HUES6 (cell line): ENCODE measurements around the gene LRRC46.

ENCODE experiments used
- H3K27ac ChIP-seq: 2 replicates; pipeline ENCODE4 v1.7.0; 2013; ENCODE audit warnings: low read depth, mild to moderate bottlenecking, low read length, inconsistent platforms
- H3K27me3 ChIP-seq: 2 replicates; pipeline ENCODE4 v1.6.1; 2013; ENCODE audit warnings: low read length; ENCODE audit not compliant: control insufficient read depth, insufficient read depth
- H3K36me3 ChIP-seq: 2 replicates; pipeline ENCODE4 v1.6.1; 2013; ENCODE audit warnings: low read length; ENCODE audit not compliant: control insufficient read depth, insufficient read depth
- H3K4me1 ChIP-seq: 2 replicates; pipeline ENCODE4 v1.6.1; 2013; ENCODE audit warnings: low read length; ENCODE audit not compliant: control insufficient read depth, insufficient read depth
- H3K4me3 ChIP-seq: 2 replicates; pipeline ENCODE4 v1.5.1; 2013; ENCODE audit warnings: low read depth, low read length
- H3K9ac ChIP-seq: one replicate; pipeline ENCODE4 v1.6.1; 2013; ENCODE audit warnings: mild to moderate bottlenecking, low read length
- H3K9me3 ChIP-seq: 2 replicates; pipeline ENCODE4 v1.6.1; 2013; ENCODE audit warnings: low read depth, low read length; ENCODE audit not compliant: control insufficient read depth, insufficient read depth

Gene LRRC46

DNA sequence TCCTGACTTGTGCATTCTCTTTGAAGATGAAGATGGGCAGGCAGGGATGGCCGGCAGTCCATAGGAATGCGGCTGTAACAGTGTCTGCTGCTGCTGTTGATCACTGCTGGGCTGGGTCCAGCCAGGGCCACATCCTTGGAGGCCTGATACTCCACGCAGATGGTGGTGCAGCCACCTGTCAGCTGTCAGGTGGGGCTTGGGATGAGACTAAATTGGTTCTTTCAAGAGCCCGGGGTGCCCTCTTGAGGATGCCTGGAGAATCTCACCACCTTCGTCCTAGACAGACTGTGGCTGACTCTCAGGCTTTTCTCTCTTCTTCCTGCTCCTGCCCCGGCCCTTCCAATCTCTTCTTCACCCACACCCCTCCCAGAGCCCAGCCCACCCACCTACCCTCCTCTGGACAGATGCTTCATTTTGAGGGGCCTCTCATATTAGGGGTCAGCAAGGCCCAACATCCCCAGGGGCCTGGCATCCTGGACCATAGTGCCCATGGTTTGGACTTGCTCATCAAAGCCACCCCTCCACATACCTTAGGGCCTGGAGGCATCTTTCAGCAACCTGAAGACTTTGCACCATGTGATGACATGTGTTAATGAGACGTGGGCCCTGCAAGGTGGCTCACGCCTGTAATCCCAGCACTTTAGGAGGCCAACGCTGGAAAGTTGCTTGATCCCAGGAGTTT is 29.0 kb upstream of the LRRC46 start:
- no peak overlapping the region for H3K4me3 ChIP-seq
- H3K27ac ChIP-seq, result no peak overlapping the region
- H3K9ac ChIP-seq, result no peak overlapping the region
- no peaks in the 10 kb centered on the region for H3K4me1 ChIP-seq
- no peaks in the 10 kb centered on the region for H3K9me3 ChIP-seq
- H3K36me3 ChIP-seq, result peaks cover 5% of the 10 kb centered on the region
- H3K27me3 ChIP-seq, result no peaks in the 10 kb centered on the region; the same call in 1 of the 2 replicates

GRCh38 chr17:47803201-47803600 is 28.3 kb upstream of the LRRC46 start:
- H3K27me3 ChIP-seq, result no peaks in the 10 kb centered on the region; the same call in 1 of the 2 replicates
- no peak overlapping the region for H3K27ac ChIP-seq
- no peaks in the 10 kb centered on the region for H3K4me1 ChIP-seq
- no peak overlapping the region for H3K9ac ChIP-seq
- H3K36me3 ChIP-seq, result peaks cover 12% of the 10 kb centered on the region
- no peaks in the 10 kb centered on the region for H3K9me3 ChIP-seq
- no peak overlapping the region for H3K4me3 ChIP-seq

GRCh38 chr17:47803751-47804150 is 27.7 kb upstream of the LRRC46 start:
- no peaks in the 10 kb centered on the region for H3K9me3 ChIP-seq
- H3K36me3 ChIP-seq, result peaks cover 18% of the 10 kb centered on the region
- no peak overlapping the region for H3K9ac ChIP-seq
- no peak overlapping the region for H3K4me3 ChIP-seq
- H3K27me3 ChIP-seq, result no peaks in the 10 kb centered on the region; the same call in 1 of the 2 replicates
- no peak overlapping the region for H3K27ac ChIP-seq
- H3K4me1 ChIP-seq, result no peaks in the 10 kb centered on the region

DNA sequence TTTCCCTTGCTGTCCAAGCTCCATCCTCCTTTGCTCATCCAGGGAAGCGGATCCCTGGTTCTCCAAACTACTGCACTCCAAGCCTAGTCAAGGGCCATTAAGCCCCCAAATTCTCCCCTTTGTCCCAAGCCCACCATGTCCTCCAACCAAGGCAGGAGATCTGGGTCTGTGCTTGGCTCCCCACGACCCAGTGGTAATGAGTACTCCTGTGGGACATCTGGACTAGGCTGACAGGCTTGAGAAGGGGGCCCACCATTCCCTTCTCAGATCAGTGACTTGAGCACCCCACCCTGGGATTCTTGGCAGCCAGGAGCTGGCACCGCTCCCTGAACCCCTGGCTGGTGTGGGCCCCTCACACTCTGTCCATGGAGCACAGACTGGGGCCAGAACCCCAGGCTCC is 27.0 kb upstream of the LRRC46 start:
- Histone ChIP-seq H3K27ac (no peak overlapping the region), H3K27me3 (no peaks in the 10 kb centered on the region; the same call in 1 of the 2 replicates), H3K4me1 (no peaks in the 10 kb centered on the region), H3K36me3 (peaks cover 25% of the 10 kb centered on the region), H3K9ac (no peak overlapping the region), H3K9me3 (no peaks in the 10 kb centered on the region), H3K4me3 (no peak overlapping the region)

DNA sequence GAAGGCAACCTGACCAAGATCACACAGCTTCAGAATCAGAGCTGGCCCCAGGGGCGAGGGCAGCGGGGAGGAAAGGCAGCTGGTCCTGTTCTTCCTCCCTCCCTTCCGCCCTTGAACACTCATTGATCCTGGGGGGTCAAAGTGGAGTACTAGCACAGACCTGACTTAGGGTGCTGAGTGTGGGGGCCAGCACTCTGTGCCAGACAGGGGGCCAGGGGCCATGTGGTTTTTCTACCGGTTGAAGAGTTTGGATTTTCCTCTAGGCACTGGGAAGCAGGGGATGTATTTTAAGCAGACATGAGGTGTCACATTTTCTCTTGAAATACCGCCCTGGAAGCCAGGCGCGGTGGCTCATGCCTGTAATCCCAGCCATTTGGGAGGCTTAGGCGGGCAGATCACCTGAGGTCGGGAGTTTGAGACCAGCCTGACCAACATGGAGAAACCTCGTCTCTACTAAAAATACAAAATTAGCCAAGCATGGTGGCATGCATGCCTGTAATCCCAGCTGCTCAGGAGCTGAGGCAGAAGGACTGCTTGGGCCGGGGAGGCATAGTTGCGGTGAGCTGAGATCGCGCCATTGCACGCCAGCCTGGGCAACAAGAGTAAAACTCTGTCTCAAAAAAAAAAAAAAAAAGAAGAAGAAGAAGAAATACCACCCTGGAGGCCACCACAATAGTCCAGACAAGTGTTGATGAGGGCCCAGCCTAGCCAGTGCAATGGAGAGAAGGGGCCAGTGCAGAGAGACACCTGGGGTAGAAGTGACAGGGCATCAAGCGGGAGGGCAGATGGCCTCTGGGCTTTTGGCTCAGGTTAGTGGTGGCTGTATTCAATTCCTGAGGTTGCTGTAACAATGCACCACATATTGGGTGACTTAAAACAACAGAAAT is 25.2 kb upstream of the LRRC46 start:
- Histone ChIP-seq H3K9ac (no peak overlapping the region), H3K27ac (no peak overlapping the region), H3K27me3 (no peaks in the 10 kb centered on the region; the same call in 1 of the 2 replicates), H3K4me1 (peaks cover 7% of the 10 kb centered on the region; the same call in 1 of the 2 replicates), H3K4me3 (no peak overlapping the region), H3K36me3 (peaks cover 27% of the 10 kb centered on the region), H3K9me3 (no peaks in the 10 kb centered on the region)

- Histone ChIP-seq H3K4me1 (peaks cover 7% of the 10 kb centered on the region; the same call in 1 of the 2 replicates), H3K27me3 (no peaks in the 10 kb centered on the region; the same call in 1 of the 2 replicates), H3K9me3 (no peaks in the 10 kb centered on the region), H3K36me3 (peaks cover 27% of the 10 kb centered on the region), H3K27ac (no peak overlapping the region), H3K4me3 (no peak overlapping the region), H3K9ac (no peak overlapping the region)
These were observed 24.6 kb upstream of the LRRC46 start for GRCh38 chr17:47806913-47807255.

DNA sequence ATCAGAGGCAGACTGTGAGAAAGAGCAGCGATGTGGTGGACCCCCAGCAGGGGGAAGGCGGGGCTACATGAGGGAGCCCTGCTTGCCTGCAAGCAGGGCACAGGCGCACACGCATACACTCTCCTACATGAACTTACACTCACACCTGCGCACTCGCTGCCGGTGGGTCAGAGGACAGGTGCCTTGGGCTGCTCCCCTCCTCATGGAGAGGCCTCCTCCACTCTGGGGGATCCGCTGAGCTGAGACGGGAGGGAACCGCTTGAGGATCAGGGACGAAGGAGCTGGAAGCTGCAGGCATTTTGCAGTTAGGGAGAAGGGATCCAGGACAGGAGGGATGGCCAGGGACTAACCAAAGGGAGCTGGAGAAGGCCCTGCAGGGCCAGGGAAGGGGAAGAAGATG is 24.0 kb upstream of the LRRC46 start:
- H3K4me1 ChIP-seq, result peaks cover 7% of the 10 kb centered on the region; the same call in 1 of the 2 replicates
- no peak overlapping the region for H3K4me3 ChIP-seq
- H3K27ac ChIP-seq, result no peak overlapping the region
- H3K36me3 ChIP-seq, result peaks cover 27% of the 10 kb centered on the region
- no peaks in the 10 kb centered on the region; the same call in 1 of the 2 replicates for H3K27me3 ChIP-seq
- H3K9ac ChIP-seq, result no peak overlapping the region
- H3K9me3 ChIP-seq, result no peaks in the 10 kb centered on the region

GRCh38 chr17:47808036-47808829 is 23.2 kb upstream of the LRRC46 start:
- H3K36me3 ChIP-seq, result peaks cover 27% of the 10 kb centered on the region
- no peaks in the 10 kb centered on the region for H3K9me3 ChIP-seq
- no peaks in the 10 kb centered on the region; the same call in 1 of the 2 replicates for H3K27me3 ChIP-seq
- H3K4me1 ChIP-seq, result peaks cover 7% of the 10 kb centered on the region; the same call in 1 of the 2 replicates
- H3K9ac ChIP-seq, result no peak overlapping the region
- H3K4me3 ChIP-seq, result no peak overlapping the region
- H3K27ac ChIP-seq, result no peak overlapping the region

DNA sequence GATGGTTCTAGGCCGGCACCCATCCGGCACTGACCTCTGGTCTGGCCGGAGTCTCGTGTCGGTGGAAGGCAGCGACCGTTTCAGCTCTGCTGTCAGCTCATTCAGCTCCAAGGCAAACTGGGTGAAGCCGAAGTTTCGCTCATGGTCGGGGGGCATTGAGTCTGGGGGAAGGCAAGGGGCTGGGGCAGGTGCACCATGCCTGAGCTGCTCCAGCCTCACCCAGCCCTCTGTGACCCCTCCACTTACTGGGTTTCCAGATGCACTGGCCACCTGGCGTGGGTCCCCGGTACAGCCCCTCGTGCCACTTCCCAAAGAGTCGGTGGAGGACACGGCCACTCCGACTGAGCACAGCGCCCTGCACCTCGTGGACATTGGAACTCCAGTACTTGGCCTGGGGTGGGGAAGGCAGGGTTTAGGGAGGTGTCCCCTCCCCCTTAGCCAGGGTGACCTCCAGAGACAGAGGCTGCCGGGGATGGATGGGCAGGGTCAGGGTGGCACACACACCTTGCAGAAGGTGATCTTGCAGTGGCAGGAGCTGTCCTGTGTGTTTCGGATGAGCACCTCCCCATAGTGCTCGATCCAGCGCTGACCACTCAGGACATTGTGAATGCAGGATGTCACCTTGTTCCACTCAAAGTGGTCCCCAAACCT is 22.5 kb upstream of the LRRC46 start:
- Histone ChIP-seq H3K4me3 (no peak overlapping the region), H3K27me3 (no peaks in the 10 kb centered on the region; the same call in 1 of the 2 replicates), H3K4me1 (peaks cover 7% of the 10 kb centered on the region; the same call in 1 of the 2 replicates), H3K9me3 (no peaks in the 10 kb centered on the region), H3K36me3 (peaks cover 27% of the 10 kb centered on the region), H3K9ac (no peak overlapping the region), H3K27ac (no peak overlapping the region)

DNA sequence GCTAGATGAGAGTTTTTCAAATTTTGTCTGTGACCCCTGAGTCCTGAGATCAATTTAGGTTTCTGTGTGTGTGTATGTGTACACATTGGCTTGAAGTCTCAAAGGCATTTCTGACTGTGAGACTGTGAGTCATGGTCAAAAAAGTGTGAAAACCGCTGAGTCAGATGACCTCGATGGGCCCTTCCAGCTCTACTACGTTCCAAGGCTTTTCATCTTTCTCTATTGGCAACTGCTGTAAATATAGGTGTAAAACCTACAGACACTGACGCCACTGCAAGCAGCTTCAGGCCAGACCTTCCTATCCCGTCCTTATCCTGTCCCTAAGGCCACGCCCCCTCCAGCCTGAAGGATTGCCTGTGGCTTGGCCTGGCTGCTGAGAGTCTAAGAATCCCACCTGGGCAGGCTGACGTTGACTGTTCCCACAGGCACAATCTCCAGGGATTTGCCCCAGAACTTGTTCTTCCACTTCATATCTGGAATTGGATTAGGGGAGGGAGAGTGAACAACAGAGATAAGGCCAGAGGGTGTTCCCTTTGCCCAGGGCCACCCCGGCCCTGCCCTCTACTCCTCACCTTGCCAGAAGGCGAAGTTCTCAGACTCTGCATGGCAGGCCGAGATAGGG is 21.2 kb upstream of the LRRC46 start:
- H3K27me3 ChIP-seq, result no peaks in the 10 kb centered on the region
- no peak overlapping the region for H3K4me3 ChIP-seq
- no peak overlapping the region for H3K9ac ChIP-seq
- peaks cover 7% of the 10 kb centered on the region; the same call in 1 of the 2 replicates for H3K4me1 ChIP-seq
- no peak overlapping the region for H3K27ac ChIP-seq
- H3K9me3 ChIP-seq, result no peaks in the 10 kb centered on the region
- peaks cover 30% of the 10 kb centered on the region for H3K36me3 ChIP-seq
